H1 (cell line): ENCODE measurements around the gene PTH1R. TPM values are rescaled to one million over a fixed set of nuclear protein-coding genes. Genes with fewer than 3 reads are reported as not detected.

Experiments used
- PHF8 ChIP-seq: fragments of 200-600 bp; sonication (generic); conservative IDR thresholded peaks from 2 replicates; pipeline ENCODE4 v1.7.1; 2012; ENCODE audit warnings: low read depth, mild to moderate bottlenecking, inconsistent platforms, low read length, moderate library complexity
- SIN3A ChIP-seq, 2 experiments: IDR thresholded peaks in 1 of 2; conservative IDR thresholded peaks in 1 of 2; 2 replicates each; pipeline ENCODE4 v1.6.1; 2011 to 2012; ENCODE audit warnings: low read length in 2 of 2, improper control_type of control experiment in 1 of 2, low read depth in 1 of 2, mild to moderate bottlenecking in 1 of 2
- TBP ChIP-seq: IDR thresholded peaks from 2 replicates; pipeline ENCODE4 v1.6.1; 2011; ENCODE audit warnings: low read depth, low read length, improper control_type of control experiment
- polyA plus RNA-seq, 7 experiments: library from polyadenylated mRNA; depleted of rRNA in 3 of 7; stranded (reverse) in 5 of 7; unstranded in 2 of 7; fragments of >200 nt in 5 of 7; fragments of 200-250 nt in 2 of 7; gene quantifications; 1 replicate in 5 of 7; 2 replicates in 1 of 7; 4 replicates in 1 of 7; pipeline versions ENCODE4 v1.2.1 to v1.2.3, GENCODE V29; 2011 to 2013; ENCODE audit warnings: missing spikeins in 2 of 7, mixed read lengths in 2 of 7
- total RNA-seq: library from RNA; stranded (reverse); fragmentation: NEBNext Ultra II Directional; extraction: Animal tissue kit (Norgen Biotek cat#: 25700); gene quantifications from 2 replicates; pipeline ENCODE4 v1.2.1, GENCODE V29; 2021
- TF ChIP-seq, protein P1 (sequence below): IDR thresholded peaks from 2 replicates; pipeline ENCODE4 v1.6.1; 2012; ENCODE audit warnings: low read length, inconsistent platforms

Gene PTH1R
- total and polyA plus RNA-seq, 2 of the 8 experiments (the other 6 are each of a cell fraction or from before 2014, with no cell fraction given) = 0.57 to 1.5 TPM

GRCh38 chr3:46868948-46869347 is 8.6 kb upstream of the PTH1R start (continued):
- TF ChIP-seq, protein P1, sequence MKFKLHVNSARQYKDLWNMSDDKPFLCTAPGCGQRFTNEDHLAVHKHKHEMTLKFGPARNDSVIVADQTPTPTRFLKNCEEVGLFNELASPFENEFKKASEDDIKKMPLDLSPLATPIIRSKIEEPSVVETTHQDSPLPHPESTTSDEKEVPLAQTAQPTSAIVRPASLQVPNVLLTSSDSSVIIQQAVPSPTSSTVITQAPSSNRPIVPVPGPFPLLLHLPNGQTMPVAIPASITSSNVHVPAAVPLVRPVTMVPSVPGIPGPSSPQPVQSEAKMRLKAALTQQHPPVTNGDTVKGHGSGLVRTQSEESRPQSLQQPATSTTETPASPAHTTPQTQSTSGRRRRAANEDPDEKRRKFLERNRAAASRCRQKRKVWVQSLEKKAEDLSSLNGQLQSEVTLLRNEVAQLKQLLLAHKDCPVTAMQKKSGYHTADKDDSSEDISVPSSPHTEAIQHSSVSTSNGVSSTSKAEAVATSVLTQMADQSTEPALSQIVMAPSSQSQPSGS = no peak
- TF ChIP-seq TBP (no peak), SIN3A (conservative IDR thresholded peaks at IDR 0.05 in 1 of 2, IDR thresholded peaks at IDR 0.05 in 1 of 2; ENCODE audit: low read depth in 1 of 2, low read length in 2 of 2) (no peak), PHF8 (no peak)
